ENCODE results near the gene TRAF1.

The TRAF1 gene

DNA sequence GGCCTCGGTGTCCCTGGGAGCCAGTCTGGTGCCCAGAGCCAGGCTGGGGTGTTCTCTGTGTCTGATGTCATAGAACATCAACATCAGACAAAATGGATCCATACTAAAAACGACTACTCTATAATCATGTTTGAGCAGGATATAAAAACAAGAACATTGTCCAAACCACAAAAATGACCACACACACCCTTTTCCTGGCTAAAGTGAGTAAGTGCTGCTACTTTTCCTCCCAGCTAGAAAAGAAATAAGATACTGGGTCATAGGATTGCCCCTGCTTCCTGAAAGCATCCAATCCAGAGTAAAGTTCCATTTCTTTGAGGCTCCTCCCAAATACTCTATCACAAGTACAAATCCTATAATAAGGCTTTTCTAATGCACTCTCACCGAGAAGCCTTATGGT, 19.7 kb upstream of the TRAF1 start:
- no peak overlapping the region for H3K9ac ChIP-seq (ENCODE audit: insufficient read length)
- no peak for DNase-seq (ENCODE audit: low read depth, low spot score)
- TF ChIP-seq FOXP2 (optimal IDR thresholded peaks at IDR 0.05; ENCODE audit: control extremely low read depth, extremely low read length, insufficient read depth) (no peak), POLR2AphosphoS5 (IDR thresholded peaks at IDR 0.05; ENCODE audit: borderline replicate concordance, low read depth, low read length) (no peak), EZH2 (IDR thresholded peaks at IDR 0.05) (no peak)
- no peaks in the 10 kb centered on the region for H3K36me3 ChIP-seq (ENCODE audit: insufficient read depth, low read length)
- H3K27ac ChIP-seq: no peak overlapping the region
- no peak overlapping the region for H3K4me3 ChIP-seq
- no peaks in the 10 kb centered on the region for H3K9me3 ChIP-seq (ENCODE audit: low read depth, low read length)

- DNase-seq (ENCODE audit: low read depth, low spot score): no peak
- Histone ChIP-seq H3K9ac (ENCODE audit: insufficient read length) (no peak overlapping the region), H3K9me3 (ENCODE audit: low read depth, low read length) (no peaks in the 10 kb centered on the region), H3K27ac (no peak overlapping the region), H3K36me3 (ENCODE audit: insufficient read depth, low read length) (no peaks in the 10 kb centered on the region), H3K4me3 (no peak overlapping the region)
- TF ChIP-seq EZH2 (IDR thresholded peaks at IDR 0.05): no peak
- TF ChIP-seq FOXP2 (optimal IDR thresholded peaks at IDR 0.05; ENCODE audit: control extremely low read depth, extremely low read length, insufficient read depth): no peak
- TF ChIP-seq POLR2AphosphoS5 (IDR thresholded peaks at IDR 0.05; ENCODE audit: borderline replicate concordance, low read depth, low read length): no peak
Measured at GRCh38 chr9:120944948-120945347, 18.4 kb upstream of the TRAF1 start.

GRCh38 chr9:120944434-120944843, 17.8 kb upstream of the TRAF1 start:
- no peak for TF ChIP-seq EZH2 (IDR thresholded peaks at IDR 0.05)
- no peak for TF ChIP-seq FOXP2 (optimal IDR thresholded peaks at IDR 0.05; ENCODE audit: control extremely low read depth, extremely low read length, insufficient read depth)
- TF ChIP-seq POLR2AphosphoS5 (IDR thresholded peaks at IDR 0.05; ENCODE audit: borderline replicate concordance, low read depth, low read length): no peak
- no peak for DNase-seq (ENCODE audit: low read depth, low spot score)
- no peaks in the 10 kb centered on the region for H3K36me3 ChIP-seq (ENCODE audit: insufficient read depth, low read length)
- H3K9me3 ChIP-seq (ENCODE audit: low read depth, low read length): no peaks in the 10 kb centered on the region
- no peak overlapping the region for H3K9ac ChIP-seq (ENCODE audit: insufficient read length)
- no peak overlapping the region for H3K4me3 ChIP-seq
- H3K27ac ChIP-seq: no peak overlapping the region

GRCh38 chr9:120942186-120943001, 15.8 kb upstream of the TRAF1 start:
- Histone ChIP-seq H3K9ac (ENCODE audit: insufficient read length) (no peak overlapping the region), H3K9me3 (ENCODE audit: low read depth, low read length) (no peaks in the 10 kb centered on the region), H3K27ac (no peak overlapping the region), H3K36me3 (ENCODE audit: insufficient read depth, low read length) (no peaks in the 10 kb centered on the region), H3K4me3 (no peak overlapping the region)
- TF ChIP-seq POLR2AphosphoS5 (IDR thresholded peaks at IDR 0.05; ENCODE audit: borderline replicate concordance, low read depth, low read length) (no peak), EZH2 (IDR thresholded peaks at IDR 0.05) (no peak), FOXP2 (optimal IDR thresholded peaks at IDR 0.05; ENCODE audit: control extremely low read depth, extremely low read length, insufficient read depth) (no peak)
- no peak for DNase-seq (ENCODE audit: low read depth, low spot score)

- no peak overlapping the region for H3K4me3 ChIP-seq
- no peak overlapping the region for H3K27ac ChIP-seq
- no peaks in the 10 kb centered on the region for H3K36me3 ChIP-seq (ENCODE audit: insufficient read depth, low read length)
- H3K9ac ChIP-seq (ENCODE audit: insufficient read length): no peak overlapping the region
- TF ChIP-seq POLR2AphosphoS5 (IDR thresholded peaks at IDR 0.05; ENCODE audit: borderline replicate concordance, low read depth, low read length) (no peak), EZH2 (IDR thresholded peaks at IDR 0.05) (no peak), FOXP2 (optimal IDR thresholded peaks at IDR 0.05; ENCODE audit: control extremely low read depth, extremely low read length, insufficient read depth) (no peak)
- no peaks in the 10 kb centered on the region for H3K9me3 ChIP-seq (ENCODE audit: low read depth, low read length)
- DNase-seq (ENCODE audit: low read depth, low spot score): no peak
Measured at GRCh38 chr9:120941046-120941770, 14.6 kb upstream of the TRAF1 start.

DNA sequence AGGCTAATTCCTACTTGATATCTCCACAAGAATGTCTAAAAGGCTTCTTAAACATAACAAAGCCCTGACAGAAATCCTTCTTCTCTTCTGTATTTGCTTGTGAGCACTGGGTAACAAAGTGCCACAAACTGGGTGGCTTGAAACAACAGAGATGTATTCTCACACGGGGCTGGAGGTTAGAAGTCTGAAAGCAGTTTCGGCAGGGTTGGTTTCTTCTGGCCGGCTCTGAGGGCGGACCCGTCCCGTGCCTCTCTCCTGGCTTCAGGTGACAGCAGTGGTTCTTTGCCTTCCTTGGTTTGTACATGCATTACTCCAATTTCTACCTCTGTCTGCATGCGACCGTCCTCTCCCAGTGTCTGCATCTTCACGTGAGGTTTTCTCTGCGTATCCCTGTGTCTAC, 14.0 kb upstream of the TRAF1 start:
- Histone ChIP-seq H3K9ac (ENCODE audit: insufficient read length) (no peak overlapping the region), H3K36me3 (ENCODE audit: insufficient read depth, low read length) (no peaks in the 10 kb centered on the region), H3K27ac (no peak overlapping the region), H3K9me3 (ENCODE audit: low read depth, low read length) (no peaks in the 10 kb centered on the region), H3K4me3 (no peak overlapping the region)
- no peak for DNase-seq (ENCODE audit: low read depth, low spot score)
- TF ChIP-seq POLR2AphosphoS5 (IDR thresholded peaks at IDR 0.05; ENCODE audit: borderline replicate concordance, low read depth, low read length) (no peak), EZH2 (IDR thresholded peaks at IDR 0.05) (no peak), FOXP2 (optimal IDR thresholded peaks at IDR 0.05; ENCODE audit: control extremely low read depth, extremely low read length, insufficient read depth) (no peak)

GRCh38 chr9:120938851-120939250, 12.3 kb upstream of the TRAF1 start:
- Histone ChIP-seq H3K9me3 (ENCODE audit: low read depth, low read length) (no peaks in the 10 kb centered on the region), H3K27ac (no peak overlapping the region), H3K4me3 (no peak overlapping the region), H3K9ac (ENCODE audit: insufficient read length) (no peak overlapping the region), H3K36me3 (ENCODE audit: insufficient read depth, low read length) (no peaks in the 10 kb centered on the region)
- DNase-seq (ENCODE audit: low read depth, low spot score): no peak
- TF ChIP-seq FOXP2 (optimal IDR thresholded peaks at IDR 0.05; ENCODE audit: control extremely low read depth, extremely low read length, insufficient read depth) (no peak), EZH2 (IDR thresholded peaks at IDR 0.05) (no peak), POLR2AphosphoS5 (IDR thresholded peaks at IDR 0.05; ENCODE audit: borderline replicate concordance, low read depth, low read length) (no peak)

DNA sequence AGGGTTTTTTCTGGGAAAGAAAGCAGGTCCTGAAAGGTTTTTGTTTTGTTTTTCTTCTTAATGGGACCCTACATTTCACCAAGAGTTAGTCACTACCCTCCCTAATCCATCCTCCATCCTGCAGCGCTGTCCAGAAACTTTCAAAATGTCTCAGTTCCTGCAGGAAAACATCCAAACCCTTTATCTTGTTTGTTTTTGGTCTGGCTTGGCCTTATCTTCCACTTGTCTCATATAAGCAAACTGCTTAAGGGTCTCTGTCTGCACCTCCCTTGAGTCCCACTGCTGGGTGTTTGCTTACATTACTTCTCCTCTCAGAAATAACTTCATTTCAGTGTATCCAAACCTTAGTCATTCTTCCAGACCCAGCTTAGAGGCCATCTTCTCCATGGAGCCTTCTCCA, 11.0 kb upstream of the TRAF1 start:
- DNase-seq (ENCODE audit: low read depth, low spot score): no peak
- Histone ChIP-seq H3K27ac (no peak overlapping the region), H3K9ac (ENCODE audit: insufficient read length) (no peak overlapping the region), H3K36me3 (ENCODE audit: insufficient read depth, low read length) (no peaks in the 10 kb centered on the region), H3K4me3 (no peak overlapping the region), H3K9me3 (ENCODE audit: low read depth, low read length) (no peaks in the 10 kb centered on the region)
- TF ChIP-seq POLR2AphosphoS5 (IDR thresholded peaks at IDR 0.05; ENCODE audit: borderline replicate concordance, low read depth, low read length) (no peak), FOXP2 (optimal IDR thresholded peaks at IDR 0.05; ENCODE audit: control extremely low read depth, extremely low read length, insufficient read depth) (no peak), EZH2 (IDR thresholded peaks at IDR 0.05) (no peak)
